Measurements from ENCODE around the gene NBPF9. TPM values are rescaled to one million over a fixed set of nuclear protein-coding genes. Genes with fewer than 3 reads are reported as not detected.
A peak's percentile ranks its signal among the peaks of the same experiment; 100 is the strongest.
"Not testable (repeated sequence)": the region's sequence is repeated elsewhere in the genome, so short reads cannot be mapped to it uniquely, and the experiment has no call there.

NBPF9 gene, protein sequence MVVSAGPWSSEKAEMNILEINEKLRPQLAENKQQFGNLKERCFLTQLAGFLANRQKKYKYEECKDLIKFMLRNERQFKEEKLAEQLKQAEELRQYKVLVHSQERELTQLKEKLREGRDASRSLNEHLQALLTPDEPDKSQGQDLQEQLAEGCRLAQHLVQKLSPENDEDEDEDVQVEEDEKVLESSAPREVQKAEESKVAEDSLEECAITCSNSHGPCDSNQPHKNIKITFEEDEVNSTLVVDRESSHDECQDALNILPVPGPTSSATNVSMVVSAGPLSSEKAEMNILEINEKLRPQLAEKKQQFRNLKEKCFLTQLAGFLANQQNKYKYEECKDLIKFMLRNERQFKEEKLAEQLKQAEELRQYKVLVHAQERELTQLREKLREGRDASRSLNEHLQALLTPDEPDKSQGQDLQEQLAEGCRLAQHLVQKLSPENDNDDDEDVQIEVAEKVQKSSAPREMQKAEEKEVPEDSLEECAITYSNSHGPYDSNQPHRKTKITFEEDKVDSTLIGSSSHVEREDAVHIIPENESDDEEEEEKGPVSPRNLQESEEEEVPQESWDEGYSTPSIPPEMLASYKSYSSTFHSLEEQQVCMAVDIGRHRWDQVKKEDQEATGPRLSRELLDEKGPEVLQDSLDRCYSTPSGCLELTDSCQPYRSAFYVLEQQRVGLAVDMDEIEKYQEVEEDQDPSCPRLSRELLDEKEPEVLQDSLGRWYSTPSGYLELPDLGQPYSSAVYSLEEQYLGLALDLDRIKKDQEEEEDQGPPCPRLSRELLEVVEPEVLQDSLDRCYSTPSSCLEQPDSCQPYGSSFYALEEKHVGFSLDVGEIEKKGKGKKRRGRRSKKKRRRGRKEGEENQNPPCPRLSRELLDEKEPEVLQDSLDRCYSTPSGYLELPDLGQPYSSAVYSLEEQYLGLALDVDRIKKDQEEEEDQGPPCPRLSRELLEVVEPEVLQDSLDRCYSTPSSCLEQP (N-terminal part only)
- total RNA-seq, result 19.9 and 25.3 TPM in 2 replicates

DNA sequence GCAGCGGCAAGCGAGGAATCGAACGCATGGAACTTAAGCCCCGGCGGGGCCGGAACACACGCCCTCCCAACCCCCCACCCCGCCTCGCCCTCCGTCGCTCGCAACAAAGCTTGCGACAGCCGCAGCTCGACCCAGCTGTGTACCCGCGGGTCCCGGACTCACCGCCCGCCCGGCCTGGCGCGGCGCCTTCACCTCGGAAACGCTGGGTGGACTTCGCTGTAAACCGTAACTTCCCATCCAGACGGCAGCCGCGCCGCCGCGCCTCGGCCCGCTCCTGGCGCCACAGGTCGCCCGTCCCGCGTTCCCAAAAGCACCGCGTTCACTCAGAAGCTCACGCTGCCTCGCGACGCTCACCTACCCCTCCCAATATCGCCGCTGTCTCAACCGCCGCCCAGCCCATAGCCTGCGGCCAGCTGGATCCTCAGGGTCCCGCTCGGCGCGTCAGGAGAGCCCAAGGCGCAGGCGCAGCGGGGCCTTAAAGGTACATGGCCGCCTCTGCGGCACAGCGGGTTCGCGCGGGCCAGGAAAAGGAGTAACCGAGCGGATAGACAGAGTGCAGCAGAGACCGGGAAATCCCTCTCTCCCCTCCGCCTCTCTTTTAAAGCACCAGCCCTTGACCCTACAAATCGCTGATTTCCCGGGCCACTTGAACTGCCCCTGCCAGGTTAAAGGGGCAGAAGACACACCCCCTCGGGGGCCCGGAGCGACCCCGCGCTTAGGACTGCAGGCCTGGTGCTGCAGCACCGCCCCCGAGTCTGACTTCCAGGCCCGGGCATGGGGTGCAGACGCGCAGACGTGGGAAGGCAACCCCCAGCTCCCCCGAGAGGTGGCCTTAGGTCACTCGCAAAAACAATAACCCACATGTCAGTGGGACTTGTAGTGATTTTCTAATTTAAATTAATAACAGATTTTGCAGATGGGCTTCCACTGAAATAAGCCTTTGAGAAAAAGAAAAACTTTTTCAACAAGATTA, at the start of gene NBPF9:
Gene NBPF9, minus strand, starts transcription at position 443 of the 973 bp plus-strand sequence. CDS start 21,412 bp downstream, outside the sequence.
- not testable (repeated sequence) for H3K79me2 ChIP-seq (ENCODE audit: insufficient read depth, low read length); H3K9me3 ChIP-seq (ENCODE audit: low read depth, low read length); DNase-seq (ENCODE audit: insufficient read length, low spot score, missing footprints); H4K20me1 ChIP-seq (ENCODE audit: insufficient read depth, low read length); H3K4me1 ChIP-seq (ENCODE audit: insufficient read depth, low read length); H3K27me3 ChIP-seq (ENCODE audit: insufficient read depth, low read length); H3K36me3 ChIP-seq (ENCODE audit: insufficient read depth, low read length); H3K27ac ChIP-seq (ENCODE audit: low read depth, low read length)
- H3K4me3 ChIP-seq (ENCODE audit: insufficient read depth, low read length), result peak within 1 kb of the TSS; percentile 69
- peak within 1 kb of the TSS; percentile 28 for H3K4me2 ChIP-seq (ENCODE audit: insufficient read depth, low read length)
- H2AFZ ChIP-seq (ENCODE audit: low read length), result peak within 1 kb of the TSS; percentile 41

DNA sequence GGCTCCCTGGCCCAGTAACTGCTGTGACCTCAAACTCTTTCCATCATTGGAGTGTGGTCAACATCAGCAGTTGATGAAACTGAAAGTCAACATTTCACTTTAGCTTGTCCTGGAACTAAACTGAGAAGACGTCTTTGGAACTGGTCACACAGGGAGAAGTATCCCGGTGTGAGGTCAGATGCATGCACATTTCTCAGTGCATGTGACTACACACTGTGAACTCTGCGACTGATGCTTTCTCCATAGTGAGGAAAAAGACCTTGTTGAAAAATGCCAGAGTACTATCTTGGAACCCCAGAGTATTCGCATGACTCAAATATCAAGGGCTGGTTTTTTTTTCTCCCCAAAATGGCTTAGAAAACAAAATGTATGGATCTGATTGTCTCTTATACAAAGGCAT, 46.6 kb upstream of the NBPF9 start:
- not testable (repeated sequence) for H3K36me3 ChIP-seq (ENCODE audit: insufficient read depth, low read length); H3K4me3 ChIP-seq (ENCODE audit: insufficient read depth, low read length); H3K4me2 ChIP-seq (ENCODE audit: insufficient read depth, low read length); DNase-seq (ENCODE audit: insufficient read length, low spot score, missing footprints); H3K9me3 ChIP-seq (ENCODE audit: low read depth, low read length); H3K4me1 ChIP-seq (ENCODE audit: insufficient read depth, low read length); H2AFZ ChIP-seq (ENCODE audit: low read length); H3K27ac ChIP-seq (ENCODE audit: low read depth, low read length); H3K79me2 ChIP-seq (ENCODE audit: insufficient read depth, low read length); H3K27me3 ChIP-seq (ENCODE audit: insufficient read depth, low read length); H4K20me1 ChIP-seq (ENCODE audit: insufficient read depth, low read length)

GRCh38 chr1:149137585-149137984, 34.2 kb upstream of the NBPF9 start:
- DNase-seq (ENCODE audit: insufficient read length, low spot score, missing footprints), result not testable (repeated sequence)

GRCh38 chr1:149130938-149131337, 27.6 kb upstream of the NBPF9 start:
- not testable (repeated sequence) for H3K27ac ChIP-seq (ENCODE audit: low read depth, low read length); DNase-seq (ENCODE audit: insufficient read length, low spot score, missing footprints); H3K4me3 ChIP-seq (ENCODE audit: insufficient read depth, low read length); H3K4me1 ChIP-seq (ENCODE audit: insufficient read depth, low read length); H4K20me1 ChIP-seq (ENCODE audit: insufficient read depth, low read length); H3K79me2 ChIP-seq (ENCODE audit: insufficient read depth, low read length); H2AFZ ChIP-seq (ENCODE audit: low read length); H3K9me3 ChIP-seq (ENCODE audit: low read depth, low read length); H3K27me3 ChIP-seq (ENCODE audit: insufficient read depth, low read length); H3K36me3 ChIP-seq (ENCODE audit: insufficient read depth, low read length); H3K4me2 ChIP-seq (ENCODE audit: insufficient read depth, low read length)

More at GRCh38 chr1:149137585-149137984, 34.2 kb upstream of the NBPF9 start:
- H3K9me3 ChIP-seq (ENCODE audit: low read depth, low read length); H2AFZ ChIP-seq (ENCODE audit: low read length); H3K4me3 ChIP-seq (ENCODE audit: insufficient read depth, low read length); H3K27me3 ChIP-seq (ENCODE audit: insufficient read depth, low read length); H4K20me1 ChIP-seq (ENCODE audit: insufficient read depth, low read length); H3K79me2 ChIP-seq (ENCODE audit: insufficient read depth, low read length); H3K36me3 ChIP-seq (ENCODE audit: insufficient read depth, low read length); H3K4me1 ChIP-seq (ENCODE audit: insufficient read depth, low read length); H3K4me2 ChIP-seq (ENCODE audit: insufficient read depth, low read length); H3K27ac ChIP-seq (ENCODE audit: low read depth, low read length): not testable (repeated sequence)

DNA sequence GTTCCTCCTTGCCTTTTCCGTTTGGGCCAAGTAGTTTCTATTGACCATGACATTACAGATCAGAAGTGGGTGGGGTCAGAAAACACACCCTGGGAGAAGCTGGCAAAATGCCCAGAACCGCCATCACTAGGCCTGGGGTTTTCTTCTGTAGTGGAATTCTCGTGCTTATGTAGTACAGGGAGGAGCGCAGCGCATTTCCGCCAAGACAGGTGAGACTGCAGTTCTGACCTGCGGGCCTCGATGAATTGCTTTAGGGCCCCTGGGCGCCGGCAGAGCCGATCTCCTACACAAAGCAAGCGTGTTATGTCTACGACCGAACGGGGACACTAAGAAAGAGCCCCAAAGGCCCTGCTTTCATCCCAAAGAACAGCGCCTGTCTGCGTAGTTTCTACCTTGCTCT, 25.9 kb upstream of the NBPF9 start:
- not testable (repeated sequence) for H3K4me2 ChIP-seq (ENCODE audit: insufficient read depth, low read length); DNase-seq (ENCODE audit: insufficient read length, low spot score, missing footprints); H3K9me3 ChIP-seq (ENCODE audit: low read depth, low read length); H3K27ac ChIP-seq (ENCODE audit: low read depth, low read length); H4K20me1 ChIP-seq (ENCODE audit: insufficient read depth, low read length); H2AFZ ChIP-seq (ENCODE audit: low read length); H3K4me3 ChIP-seq (ENCODE audit: insufficient read depth, low read length); H3K36me3 ChIP-seq (ENCODE audit: insufficient read depth, low read length); H3K4me1 ChIP-seq (ENCODE audit: insufficient read depth, low read length); H3K79me2 ChIP-seq (ENCODE audit: insufficient read depth, low read length); H3K27me3 ChIP-seq (ENCODE audit: insufficient read depth, low read length)

DNA sequence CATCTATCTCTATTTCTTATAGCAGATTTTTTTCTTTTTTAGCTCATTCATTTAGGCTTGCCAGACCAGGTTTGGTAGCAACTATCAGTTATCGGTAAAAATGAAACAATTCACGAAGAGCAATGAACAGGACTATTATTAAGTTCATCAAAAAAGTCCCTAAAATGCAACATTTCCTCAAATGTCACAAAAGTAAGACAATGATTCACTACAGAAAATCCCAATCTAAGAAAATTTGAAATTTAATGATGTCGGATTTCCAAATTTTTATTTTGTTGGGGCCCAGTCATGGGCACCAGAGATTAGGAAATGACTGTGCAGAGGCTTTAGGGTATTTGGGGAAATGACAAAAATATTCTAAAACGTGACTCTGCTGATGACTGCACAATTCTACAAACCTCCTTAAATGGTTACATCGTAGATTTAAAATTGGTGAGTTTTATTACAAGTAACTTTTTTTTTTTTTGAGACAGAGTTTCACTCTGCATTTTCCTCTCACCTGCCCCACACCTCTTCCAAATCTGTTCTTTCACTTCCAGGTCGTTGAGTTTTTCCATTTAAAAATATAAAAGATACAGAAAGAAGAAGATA, 23.3 kb upstream of the NBPF9 start:
- not testable (repeated sequence) for DNase-seq (ENCODE audit: insufficient read length, low spot score, missing footprints); H3K79me2 ChIP-seq (ENCODE audit: insufficient read depth, low read length); H3K36me3 ChIP-seq (ENCODE audit: insufficient read depth, low read length); H4K20me1 ChIP-seq (ENCODE audit: insufficient read depth, low read length); H2AFZ ChIP-seq (ENCODE audit: low read length); H3K4me1 ChIP-seq (ENCODE audit: insufficient read depth, low read length); H3K27ac ChIP-seq (ENCODE audit: low read depth, low read length); H3K9me3 ChIP-seq (ENCODE audit: low read depth, low read length); H3K4me2 ChIP-seq (ENCODE audit: insufficient read depth, low read length); H3K4me3 ChIP-seq (ENCODE audit: insufficient read depth, low read length); H3K27me3 ChIP-seq (ENCODE audit: insufficient read depth, low read length)

GRCh38 chr1:149123948-149124926, 20.9 kb upstream of the NBPF9 start:
- DNase-seq (ENCODE audit: insufficient read length, low spot score, missing footprints), result not testable (repeated sequence)
- H3K4me2 ChIP-seq (ENCODE audit: insufficient read depth, low read length), result peak overlapping the region; percentile 64

More at GRCh38 chr1:149123948-149124926, 20.9 kb upstream of the NBPF9 start:
- not testable (repeated sequence) for H2AFZ ChIP-seq (ENCODE audit: low read length); H3K27ac ChIP-seq (ENCODE audit: low read depth, low read length); H3K36me3 ChIP-seq (ENCODE audit: insufficient read depth, low read length); H3K9me3 ChIP-seq (ENCODE audit: low read depth, low read length); H3K79me2 ChIP-seq (ENCODE audit: insufficient read depth, low read length); H3K27me3 ChIP-seq (ENCODE audit: insufficient read depth, low read length); H3K4me1 ChIP-seq (ENCODE audit: insufficient read depth, low read length); H4K20me1 ChIP-seq (ENCODE audit: insufficient read depth, low read length)
- H3K4me3 ChIP-seq (ENCODE audit: insufficient read depth, low read length), result peak overlapping the region; percentile 43
